Ectodermal cell (in vitro differentiated cells): ENCODE data around the gene PISD. TPM values are rescaled to one million over a fixed set of nuclear protein-coding genes. Genes with fewer than 3 reads are reported as not detected.
"Not testable (repeated sequence)": the region's sequence is repeated elsewhere in the genome, so short reads cannot be mapped to it uniquely, and the experiment has no call there.

Experiments used
- H3K27ac ChIP-seq: 2 replicates; pipeline ENCODE4 v1.7.0; 2013; ENCODE audit warnings: mild to moderate bottlenecking, low read depth, low read length; ENCODE audit not compliant: insufficient read depth, poor library complexity, severe bottlenecking
- H3K27me3 ChIP-seq: 2 replicates; pipeline ENCODE4 v1.7.0; 2013; ENCODE audit warnings: mild to moderate bottlenecking, low read length; ENCODE audit not compliant: insufficient read depth, control insufficient read depth, poor library complexity, severe bottlenecking
- H3K36me3 ChIP-seq: one replicate; pipeline ENCODE4 v1.7.0; 2013; ENCODE audit warnings: low read length; ENCODE audit not compliant: control insufficient read depth, insufficient read depth
- H3K4me1 ChIP-seq: one replicate; pipeline ENCODE4 v1.7.0; 2013; ENCODE audit warnings: low read length; ENCODE audit not compliant: control insufficient read depth, insufficient read depth
- H3K4me3 ChIP-seq: 2 replicates; pipeline ENCODE4 v1.7.0; 2013; ENCODE audit warnings: low read depth, low read length, control low read depth; ENCODE audit not compliant: insufficient read depth
- H3K9me3 ChIP-seq: 2 replicates; pipeline ENCODE4 v1.7.0; 2013; ENCODE audit warnings: mild to moderate bottlenecking, low read length, moderate library complexity; ENCODE audit not compliant: control insufficient read depth
- WGBS, 2 experiments: methylation state at CpG; one replicate each; pipeline ENCODE4 v1.1.7; 2013; ENCODE audit warnings: missing lambda C conversion rate in 2 of 2; 5-methylcytosine and 5-hydroxymethylcytosine counted together
- polyA plus RNA-seq, 4 experiments: library from polyadenylated mRNA; stranded (reverse); fragments of 50-300 nt; gene quantifications; one replicate each; pipeline ENCODE4 v1.2.3, GENCODE V29; 2013

PISD gene
- 35.6 TPM for polyA plus RNA-seq (2013, experiment 1 of 4)
- 34.5 TPM for polyA plus RNA-seq (2013, experiment 2 of 4)
- polyA plus RNA-seq (2013, experiment 3 of 4): 25.7 TPM
- polyA plus RNA-seq (2013, experiment 4 of 4): 30.3 TPM

GRCh38 chr22:31661851-31662667, at the start of gene PISD:
PISD (minus strand) TSS chr22:31662215; CDS start chr22:31662208, 7 bp downstream.
- Histone ChIP-seq H3K27me3 (no peaks in the 10 kb centered on the region), H3K4me3 (peak within 1 kb of the TSS; percentile 89), H3K9me3 (no peaks in the 10 kb centered on the region), H3K27ac (no peak within 1 kb of the TSS), H3K36me3 (no peaks in the 10 kb centered on the region), H3K4me1 (peaks cover 4% of the 10 kb centered on the region)
- 6 to 7% methylated on average over 52 of the region's 52 CpGs for WGBS, 2 experiments

GRCh38 chr22:31711226-31711625, 49.2 kb upstream of the PISD start:
- H3K27me3 ChIP-seq, H3K27ac ChIP-seq, H3K4me3 ChIP-seq, H3K9me3 ChIP-seq, H3K4me1 ChIP-seq: not testable (repeated sequence)
- peaks cover 37% of the 10 kb centered on the region for H3K36me3 ChIP-seq
- 94 to 97% methylated on average over 10 to 12 of the region's 12 CpGs for WGBS, 2 experiments

- Histone ChIP-seq H3K9me3 (no peaks in the 10 kb centered on the region), H3K27ac (no peak overlapping the region), H3K4me1 (no peaks in the 10 kb centered on the region), H3K4me3 (no peak overlapping the region), H3K27me3 (no peaks in the 10 kb centered on the region), H3K36me3 (peaks cover 30% of the 10 kb centered on the region)
- 90 to 94% methylated on average over 8 of the region's 8 CpGs for WGBS, 2 experiments
Observed at GRCh38 chr22:31707519-31707918, 45.5 kb upstream of the PISD start.

GRCh38 chr22:31695423-31695822, 33.4 kb upstream of the PISD start:
- peaks cover 40% of the 10 kb centered on the region for H3K36me3 ChIP-seq
- WGBS, 2 experiments: 94 to 97% methylated on average over 4 of the region's 4 CpGs
- H3K9me3 ChIP-seq: no peaks in the 10 kb centered on the region
- no peak overlapping the region for H3K27ac ChIP-seq
- no peak overlapping the region for H3K4me3 ChIP-seq
- H3K4me1 ChIP-seq: no peaks in the 10 kb centered on the region
- H3K27me3 ChIP-seq: no peaks in the 10 kb centered on the region

GRCh38 chr22:31694046-31694445, 32.0 kb upstream of the PISD start:
- not testable (repeated sequence) for H3K4me3 ChIP-seq, H3K27me3 ChIP-seq, H3K9me3 ChIP-seq, H3K4me1 ChIP-seq, H3K27ac ChIP-seq
- H3K36me3 ChIP-seq: peaks cover 36% of the 10 kb centered on the region
- 94% methylated on average over 11 of the region's 11 CpGs for WGBS, 2 experiments

GRCh38 chr22:31692186-31692886, 30.3 kb upstream of the PISD start:
- 100% methylated on average over 1 of the region's 1 CpG for WGBS, 2 experiments
- Histone ChIP-seq H3K4me3 (no peak overlapping the region), H3K36me3 (peaks cover 34% of the 10 kb centered on the region), H3K27ac (no peak overlapping the region), H3K4me1 (no peaks in the 10 kb centered on the region), H3K27me3 (no peaks in the 10 kb centered on the region), H3K9me3 (no peaks in the 10 kb centered on the region)

- Histone ChIP-seq H3K4me1 (no peaks in the 10 kb centered on the region), H3K27me3 (no peaks in the 10 kb centered on the region), H3K36me3 (peaks cover 32% of the 10 kb centered on the region), H3K27ac (no peak overlapping the region), H3K9me3 (no peaks in the 10 kb centered on the region), H3K4me3 (no peak overlapping the region)
- WGBS, 2 experiments: 83 to 84% methylated on average over 2 to 3 of the region's 3 CpGs
Observed at GRCh38 chr22:31691408-31691807, 29.4 kb upstream of the PISD start.

- no peaks in the 10 kb centered on the region for H3K9me3 ChIP-seq
- 95 to 96% methylated on average over 12 to 13 of the region's 13 CpGs for WGBS, 2 experiments
- peaks cover 18% of the 10 kb centered on the region for H3K36me3 ChIP-seq
- no peak overlapping the region for H3K4me3 ChIP-seq
- H3K27ac ChIP-seq: no peak overlapping the region
- H3K27me3 ChIP-seq: no peaks in the 10 kb centered on the region
- H3K4me1 ChIP-seq: no peaks in the 10 kb centered on the region
Observed at GRCh38 chr22:31683181-31684105, 21.4 kb upstream of the PISD start.

- H3K4me1 ChIP-seq: no peaks in the 10 kb centered on the region
- no peaks in the 10 kb centered on the region for H3K27me3 ChIP-seq
- no peak overlapping the region for H3K4me3 ChIP-seq
- no peaks in the 10 kb centered on the region for H3K9me3 ChIP-seq
- 95 to 98% methylated on average over 7 of the region's 7 CpGs for WGBS, 2 experiments
- H3K36me3 ChIP-seq: peaks cover 18% of the 10 kb centered on the region
- H3K27ac ChIP-seq: peak overlapping the region; percentile 8
Observed at GRCh38 chr22:31682751-31683150, 20.7 kb upstream of the PISD start.
